H1 (cell line): ENCODE measurements around the gene TLK2. TPM values are rescaled to one million over a fixed set of nuclear protein-coding genes. Genes with fewer than 3 reads are reported as not detected.

Experiments
- CTCF ChIA-PET: fragments of 300-600 bp; sonication (Branson Sonifier 250); formaldehyde crosslinking; loops from one replicate; lab custom pipeline; 2021; ENCODE audit not compliant: partially characterized antibody; lab: Charles Lee
- POLR2A ChIA-PET: fragments of 300-600 bp; sonication (Branson Sonifier 250); formaldehyde crosslinking; loops from one replicate; lab custom pipeline; 2021; ENCODE audit warnings: inconsistent platforms; ENCODE audit not compliant: partially characterized antibody; lab: Charles Lee
- DNase-seq, 2 experiments: peaks; one replicate each; pipeline versions ENCODE4 v3.0.0 to v3.0.0-alpha.2; 2010 to 2022; ENCODE audit warnings: low spot score in 2 of 2, low read depth in 1 of 2, mixed read lengths in 1 of 2
- FAIRE-seq: peaks from 2 replicates; lab custom pipeline; 2011; peaks lifted over from hg19 to GRCh38; lab: Jason Lieb, UNC
- H2AFZ ChIP-seq: 2 replicates; pipeline ENCODE4 v1.8.1; 2012; ENCODE audit warnings: low read length, inconsistent platforms
- H2AK5ac ChIP-seq: 2 replicates; pipeline ENCODE4 v1.6.1; 2013; ENCODE audit warnings: low read depth, low read length
- H2BK120ac ChIP-seq: replicated peaks from 2 replicates; pipeline ENCODE3; 2013; ENCODE audit warnings: low read depth, low read length, inconsistent platforms
- H2BK12ac ChIP-seq: 2 replicates; pipeline ENCODE4 v1.6.1; 2013; ENCODE audit warnings: low read depth, low read length
- H2BK15ac ChIP-seq: 2 replicates; pipeline ENCODE4 v1.6.1; 2013; ENCODE audit warnings: low read length
- H2BK20ac ChIP-seq: 2 replicates; pipeline ENCODE4 v1.6.1; 2013; ENCODE audit warnings: low read length
- H2BK5ac ChIP-seq: 2 replicates; pipeline ENCODE4 v1.6.1; 2013; ENCODE audit warnings: low read depth, low read length
- H3K14ac ChIP-seq: 2 replicates; pipeline ENCODE4 v1.6.1; 2013; ENCODE audit warnings: inconsistent platforms; ENCODE audit not compliant: insufficient read length
- H3K18ac ChIP-seq: 2 replicates; pipeline ENCODE4 v1.6.1; 2013; ENCODE audit warnings: low read length; ENCODE audit errors: extremely low read depth
- H3K23ac ChIP-seq: 2 replicates; pipeline ENCODE4 v1.6.1; 2013; ENCODE audit warnings: inconsistent platforms; ENCODE audit not compliant: insufficient read length
- H3K23me2 ChIP-seq: 2 replicates; pipeline ENCODE4 v1.6.1; 2013; ENCODE audit warnings: low read depth, low read length
- H3K27ac ChIP-seq: 2 replicates; pipeline ENCODE4 v1.6.1; 2011; ENCODE audit warnings: low read depth, low read length, inconsistent platforms
- H3K27me3 ChIP-seq, 4 experiments: replicated peaks in 1 of 4; 1 replicate in 1 of 4; 2 replicates in 3 of 4; pipeline versions ENCODE4 v1.6.1 to v1.8.1; 2011 to 2013; ENCODE audit warnings: low read length in 3 of 4, mild to moderate bottlenecking in 3 of 4, inconsistent platforms in 2 of 4, mixed read lengths in 2 of 4, moderate library complexity in 1 of 4; ENCODE audit not compliant: control insufficient read depth in 3 of 4, insufficient read depth in 3 of 4; ENCODE audit errors: extremely low read depth in 1 of 4
- H3K36me3 ChIP-seq, 4 experiments: 2 replicates each; pipeline versions ENCODE4 v1.6.1 to v1.8.1; 2011 to 2013; ENCODE audit warnings: mild to moderate bottlenecking in 4 of 4, low read length in 3 of 4, moderate library complexity in 2 of 4, control low read depth in 1 of 4, inconsistent platforms in 1 of 4; ENCODE audit not compliant: insufficient read depth in 4 of 4, control insufficient read depth in 2 of 4
- H3K4ac ChIP-seq: replicated peaks from 2 replicates; pipeline ENCODE3; 2013; ENCODE audit warnings: low read length, low read depth, mixed read lengths, inconsistent platforms; ENCODE audit not compliant: insufficient read length
- H3K4me1 ChIP-seq, 4 experiments: replicated peaks in 1 of 4; 1 replicate in 1 of 4; 2 replicates in 3 of 4; pipeline versions ENCODE4 v1.6.1 to v1.8.1; 2011 to 2013; ENCODE audit warnings: low read length in 3 of 4, inconsistent platforms in 2 of 4, mixed read lengths in 1 of 4; ENCODE audit not compliant: insufficient read depth in 4 of 4, control insufficient read depth in 3 of 4
- H3K4me2 ChIP-seq, 2 experiments: 2 replicates each; pipeline versions ENCODE4 v1.6.1 to v1.8.1; 2011 to 2013; ENCODE audit warnings: low read depth in 2 of 2, low read length in 2 of 2, control low read depth in 1 of 2, inconsistent platforms in 1 of 2, mild to moderate bottlenecking in 1 of 2; ENCODE audit not compliant: insufficient read depth in 1 of 2
- H3K4me3 ChIP-seq, 4 experiments: fragments of 200-600, 300-600 bp in 1 of 4; sonication (generic), shearing (Covaris generic), sonication (Bioruptor Twin) in 1 of 4; 2 replicates each; pipeline versions ENCODE4 v1.5.1 to v1.8.1; 2011 to 2016; ENCODE audit warnings: low read length in 4 of 4, low read depth in 3 of 4, control low read depth in 2 of 4, inconsistent platforms in 2 of 4, mild to moderate bottlenecking in 2 of 4, mixed read lengths in 1 of 4, moderate library complexity in 1 of 4; ENCODE audit not compliant: insufficient read depth in 2 of 4; ENCODE audit errors: extremely low read depth in 1 of 4
- H3K56ac ChIP-seq: replicated peaks from 2 replicates; pipeline ENCODE3; 2013; ENCODE audit warnings: low read depth, mild to moderate bottlenecking, mixed read lengths, low read length, inconsistent platforms; ENCODE audit not compliant: insufficient read length
- H3K79me1 ChIP-seq: 2 replicates; pipeline ENCODE4 v1.6.1; 2013; ENCODE audit warnings: low read depth, low read length, control low read depth
- H3K79me2 ChIP-seq, 2 experiments: 2 replicates each; pipeline versions ENCODE4 v1.6.1 to v1.8.1; 2012 to 2013; ENCODE audit warnings: low read length in 2 of 2, mild to moderate bottlenecking in 2 of 2, inconsistent platforms in 1 of 2; ENCODE audit not compliant: insufficient read depth in 2 of 2, control insufficient read depth in 1 of 2
- H3K9ac ChIP-seq, 4 experiments: replicated peaks in 1 of 4; 1 replicate in 1 of 4; 2 replicates in 3 of 4; pipeline versions ENCODE4 v1.6.1 to v1.8.1; 2011 to 2013; ENCODE audit warnings: low read depth in 3 of 4, low read length in 3 of 4, control low read depth in 2 of 4, mild to moderate bottlenecking in 2 of 4, moderate library complexity in 2 of 4, inconsistent platforms in 1 of 4; ENCODE audit errors: extremely low read depth in 1 of 4
- H3K9me3 ChIP-seq, 2 experiments: 2 replicates each; pipeline versions ENCODE4 v1.6.1 to v1.8.1; 2012 to 2013; ENCODE audit warnings: mild to moderate bottlenecking in 2 of 2, moderate library complexity in 2 of 2, control low read depth in 1 of 2, inconsistent platforms in 1 of 2, low read depth in 1 of 2, low read length in 1 of 2, mixed read lengths in 1 of 2; ENCODE audit not compliant: insufficient read depth in 2 of 2
- H4K20me1 ChIP-seq, 2 experiments: replicated peaks in 1 of 2; 2 replicates each; pipeline versions ENCODE3 to v1.8.1; 2011 to 2013; ENCODE audit warnings: inconsistent platforms in 2 of 2, low read length in 2 of 2, mild to moderate bottlenecking in 1 of 2; ENCODE audit not compliant: insufficient read depth in 2 of 2, control insufficient read depth in 1 of 2
- H4K5ac ChIP-seq: 2 replicates; pipeline ENCODE4 v1.6.1; 2013; ENCODE audit warnings: low read length, low read depth, mixed read lengths, inconsistent platforms; ENCODE audit not compliant: insufficient read length
- H4K8ac ChIP-seq: 2 replicates; pipeline ENCODE4 v1.8.0; 2013; ENCODE audit warnings: mild to moderate bottlenecking, moderate library complexity, low read length, inconsistent platforms; ENCODE audit not compliant: insufficient read depth; ENCODE audit errors: extremely low read depth
- H4K91ac ChIP-seq: replicated peaks from 2 replicates; pipeline ENCODE3; 2013; ENCODE audit warnings: low read length, mixed read lengths, inconsistent platforms; ENCODE audit not compliant: insufficient read length
- CEBPB ChIP-seq: IDR thresholded peaks from 2 replicates; pipeline ENCODE4 v1.6.1; 2012; ENCODE audit warnings: low read depth, low read length
- CTBP2 ChIP-seq: IDR thresholded peaks from 2 replicates; pipeline ENCODE4 v1.7.0; 2011; ENCODE audit warnings: borderline replicate concordance, mild to moderate bottlenecking, moderate library complexity, mixed read lengths, low read length; ENCODE audit not compliant: insufficient read depth, insufficient read length
- WGBS, 2 experiments: shearing (Covaris generic) in 1 of 2; methylation state at CpG; one replicate each; pipeline versions ENCODE4 v1.1.6 to v1.1.7; 2013 to 2015; ENCODE audit warnings: low lambda C conversion rate in 2 of 2, mixed read lengths in 2 of 2, inconsistent platforms in 1 of 2, low coverage in 1 of 2, missing lambda C conversion rate in 1 of 2; ENCODE audit not compliant: insufficient replicate concordance in 2 of 2, insufficient coverage in 1 of 2, insufficient read length in 1 of 2; ENCODE audit errors: extremely low coverage in 1 of 2, missing lambda C conversion rate in 1 of 2; 5-methylcytosine and 5-hydroxymethylcytosine counted together
- polyA plus RNA-seq, 7 experiments: library from polyadenylated mRNA; depleted of rRNA in 3 of 7; stranded (reverse) in 5 of 7; unstranded in 2 of 7; fragments of >200 nt in 5 of 7; fragments of 200-250 nt in 2 of 7; gene quantifications; 1 replicate in 5 of 7; 2 replicates in 1 of 7; 4 replicates in 1 of 7; pipeline versions ENCODE4 v1.2.1 to v1.2.3, GENCODE V29; 2011 to 2013; ENCODE audit warnings: missing spikeins in 2 of 7, mixed read lengths in 2 of 7
- total RNA-seq: library from RNA; stranded (reverse); fragmentation: NEBNext Ultra II Directional; extraction: Animal tissue kit (Norgen Biotek cat#: 25700); gene quantifications from 2 replicates; pipeline ENCODE4 v1.2.1, GENCODE V29; 2021

Gene TLK2
- total and polyA plus RNA-seq, 2 of the 8 experiments (the other 6 are each of a cell fraction or from before 2014, with no cell fraction given), result 43.1 to 59.9 TPM

DNA sequence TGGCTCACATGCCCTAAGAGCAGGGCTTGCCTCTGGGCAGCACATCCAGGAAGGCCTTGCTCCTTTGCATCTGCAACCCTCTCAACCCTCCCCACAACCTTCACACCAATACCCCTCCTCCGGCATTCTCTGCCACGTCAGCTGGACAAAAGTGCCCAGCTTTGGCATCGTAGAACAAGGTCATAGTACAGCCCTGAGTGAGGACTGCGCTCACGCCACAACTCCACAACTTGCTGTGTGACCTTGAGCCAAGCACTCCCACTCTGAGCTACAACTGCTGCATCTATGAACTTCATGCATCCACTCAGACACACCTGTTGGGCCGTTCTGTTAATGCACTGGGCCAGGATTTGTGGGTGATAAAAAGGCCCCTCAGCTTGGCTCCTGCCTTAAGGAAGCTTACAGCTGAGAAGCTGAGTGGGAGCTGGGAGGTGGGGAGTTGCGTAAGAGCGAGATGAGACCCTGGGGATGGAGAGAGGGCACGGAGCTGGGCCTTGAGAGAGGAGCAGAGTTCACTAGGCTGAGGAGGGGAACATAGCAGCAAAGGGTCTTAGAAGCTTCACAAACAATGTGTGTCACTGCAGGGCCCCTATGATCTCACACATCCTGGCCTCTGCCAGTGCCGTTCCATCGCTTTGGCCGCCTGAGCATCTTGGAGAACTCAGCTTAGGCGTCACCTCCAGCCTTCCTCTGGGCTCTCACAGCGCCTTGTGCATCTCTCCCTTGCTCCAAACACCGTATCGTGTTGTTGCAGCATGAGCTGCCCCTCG, 140.2 kb downstream of the TLK2 start:
- no peaks in the 10 kb centered on the region for H3K9me3 ChIP-seq
- no peak overlapping the region for H3K9ac ChIP-seq
- H3K4me1 ChIP-seq, result peaks cover 0 to 12% (median 6%) of the 10 kb centered on the region in 4 experiments; a peak in 6 of 7 replicates
- no peak overlapping the region for H3K27ac ChIP-seq
- peaks cover 0 to 9% (median 1%) of the 10 kb centered on the region in 4 experiments; a peak in 4 of 8 replicates for H3K36me3 ChIP-seq
- H4K8ac ChIP-seq, result no peak overlapping the region; the same call in 1 of the 2 replicates
- no peaks in the 10 kb centered on the region for H3K79me2 ChIP-seq
- WGBS, 2 experiments, result 89% methylated on average over 17 of the region's 17 CpGs; no CpG with 5 or more reads in 1 of the 2 experiments
- H3K4me2 ChIP-seq, result no peak overlapping the region
- H4K5ac ChIP-seq, result no peak overlapping the region
- H3K27me3 ChIP-seq, result no peaks in the 10 kb centered on the region
- no peaks in the 10 kb centered on the region for H4K20me1 ChIP-seq
- no peak overlapping the region for H2BK12ac ChIP-seq
- H3K14ac ChIP-seq, result no peak overlapping the region
- no peak overlapping the region for H3K56ac ChIP-seq
- H3K79me1 ChIP-seq, result peaks cover 3% of the 10 kb centered on the region; the same call in 1 of the 2 replicates
- no peak overlapping the region for H2BK120ac ChIP-seq
- no peaks in the 10 kb centered on the region for H3K23me2 ChIP-seq
- H3K18ac ChIP-seq, result no peak overlapping the region
- H3K23ac ChIP-seq, result no peak overlapping the region
- H3K4ac ChIP-seq, result no peak overlapping the region
- H4K91ac ChIP-seq, result no peak overlapping the region
- 0 out of 2 replicates have a peak, but pooled peaks have one; percentile 38 for TF ChIP-seq CEBPB
- TF ChIP-seq CTBP2, result no peak
- H2AK5ac ChIP-seq, result no peak overlapping the region
- no peak overlapping the region for H2BK20ac ChIP-seq
- DNase-seq (no peak), FAIRE-seq (no peak)
- no peak overlapping the region for H2BK15ac ChIP-seq
- H2BK5ac ChIP-seq, result no peak overlapping the region
- CTCF ChIA-PET, result interaction anchor here (0.5 to 2.4 kb wide), 4 partner anchors 12 to 535 kb away, joined by 3 to 7 read pairs (median 4); no protein-coding TSS in a partner anchor
- POLR2A ChIA-PET, result interaction anchor here (0.8 to 1.6 kb wide), 3 partner anchors 13 to 38 kb away, joined by 3 to 4 read pairs (median 3); no protein-coding TSS in a partner anchor
- H2AFZ ChIP-seq, result no peak overlapping the region
- H3K4me3 ChIP-seq, result no peak overlapping the region
